ENCODE measurements around the gene MZT1. TPM values are rescaled to one million over a fixed set of nuclear protein-coding genes. Genes with fewer than 3 reads are reported as not detected.
A peak's percentile ranks its signal among the peaks of the same experiment; 100 is the strongest.

MZT1 gene
- 1 to 10 TPM; 1.4 to 2.1 (median 1.7) TPM for total RNA-seq

- peak; percentile 92 to 98 (median 98) for DNase-seq
- Histone ChIP-seq H3K9me3 (no peaks in the 10 kb centered on the region), H3K27me3 (no peaks in the 10 kb centered on the region), H3K4me3 (peak within 1 kb of the TSS; percentile 64 to 92 (median 88)), H3K27ac (peak within 1 kb of the TSS; percentile 60 to 81 (median 64)), H3K36me3 (no peaks in the 10 kb centered on the region), H3K4me1 (peaks cover 0 to 22% (median 8%) of the 10 kb centered on the region in 4 donors)
- TF ChIP-seq CTCF (IDR thresholded peaks at IDR 0.05) (no peak), POLR2A (IDR thresholded peaks at IDR 0.05) (peak; percentile 17 to 47)
These were observed at the start of gene MZT1, which contains the start of gene BORA for GRCh38 chr13:72727417-72728289. Gene MZT1, minus strand, starts transcription at chr13:72727629. Its CDS starts 27 bp downstream, at chr13:72727602. Gene BORA, plus strand, starts transcription at chr13:72727923. Its CDS starts 1,018 bp downstream, at chr13:72728941.

GRCh38 chr13:72774019-72774418, 46.6 kb upstream of the MZT1 start:
- Histone ChIP-seq H3K27me3 (no peaks in the 10 kb centered on the region), H3K4me1 (peaks cover 0 to 2% (median under 1%) of the 10 kb centered on the region in 4 donors), H3K4me3 (no peak overlapping the region), H3K27ac (no peak overlapping the region), H3K9me3 (no peaks in the 10 kb centered on the region), H3K36me3 (peaks cover 0 to 93% (median 0%) of the 10 kb centered on the region in 3 donors)
- TF ChIP-seq POLR2A (IDR thresholded peaks at IDR 0.05): no peak
- no peak for TF ChIP-seq CTCF (IDR thresholded peaks at IDR 0.05)
- no peak for DNase-seq

DNA sequence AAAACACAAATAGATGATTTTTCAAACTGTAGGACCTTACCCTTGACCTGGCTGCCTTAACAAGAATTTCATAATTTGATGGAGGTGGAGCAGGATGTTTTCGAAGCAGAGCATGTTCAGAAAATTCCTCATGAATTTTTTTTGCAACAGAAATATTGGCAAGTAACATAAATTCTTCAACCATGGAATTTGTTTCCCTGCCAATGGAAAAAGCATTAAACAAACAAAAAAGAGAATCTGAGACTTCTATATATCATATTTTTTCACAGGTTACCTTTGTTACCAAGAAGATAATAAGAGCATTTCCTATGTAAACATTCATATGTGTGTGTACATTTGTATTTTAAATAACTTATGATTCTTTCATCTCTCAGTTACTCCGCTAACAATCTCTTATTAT, 36.0 kb upstream of the MZT1 start:
- Histone ChIP-seq H3K36me3 (peaks cover 0 to 100% (median 0%) of the 10 kb centered on the region in 3 donors), H3K9me3 (no peaks in the 10 kb centered on the region), H3K4me3 (no peak overlapping the region)

DNA sequence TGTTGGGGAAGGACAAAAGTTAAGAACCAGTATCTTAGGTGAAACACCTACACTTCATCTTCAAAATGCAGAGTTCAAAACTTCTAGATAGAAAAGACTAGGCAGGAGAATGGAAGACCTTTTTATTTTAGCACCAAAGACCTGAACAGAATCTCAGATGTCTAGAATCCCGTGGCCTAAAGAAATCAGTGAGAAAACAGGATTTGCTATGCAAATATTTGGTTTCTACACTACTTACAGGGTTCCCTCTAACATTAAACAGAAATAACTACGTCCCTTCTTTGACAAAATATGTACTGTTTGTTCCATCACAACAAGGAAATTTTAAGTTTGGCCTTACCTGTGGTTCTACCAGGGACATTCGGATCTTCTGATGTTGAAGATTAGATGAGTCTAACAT, 32.8 kb upstream of the MZT1 start:
- H3K4me3 ChIP-seq: no peak overlapping the region
- no peak overlapping the region for H3K27ac ChIP-seq
- H3K4me1 ChIP-seq: no peaks in the 10 kb centered on the region
- H3K27me3 ChIP-seq: no peaks in the 10 kb centered on the region
- TF ChIP-seq CTCF (IDR thresholded peaks at IDR 0.05): no peak
- no peak for TF ChIP-seq POLR2A (IDR thresholded peaks at IDR 0.05)
- no peak for DNase-seq
- H3K36me3 ChIP-seq: peaks cover 0 to 97% (median 0%) of the 10 kb centered on the region in 3 donors
- no peaks in the 10 kb centered on the region for H3K9me3 ChIP-seq

More for the DNA sequence above, 36.0 kb upstream of the MZT1 start:
- no peaks in the 10 kb centered on the region for H3K4me1 ChIP-seq
- no peak overlapping the region for H3K27ac ChIP-seq
- TF ChIP-seq POLR2A (IDR thresholded peaks at IDR 0.05) (no peak), CTCF (IDR thresholded peaks at IDR 0.05) (no peak)
- no peak for DNase-seq
- no peaks in the 10 kb centered on the region for H3K27me3 ChIP-seq

GRCh38 chr13:72757792-72758535, 30.5 kb upstream of the MZT1 start:
- H3K27ac ChIP-seq: no peak overlapping the region
- H3K4me1 ChIP-seq: no peaks in the 10 kb centered on the region
- DNase-seq: no peak
- no peaks in the 10 kb centered on the region for H3K9me3 ChIP-seq
- peaks cover 0 to 93% (median 0%) of the 10 kb centered on the region in 3 donors for H3K36me3 ChIP-seq
- no peak overlapping the region for H3K4me3 ChIP-seq
- TF ChIP-seq POLR2A (IDR thresholded peaks at IDR 0.05): no peak
- no peaks in the 10 kb centered on the region for H3K27me3 ChIP-seq
